SK-N-MC (cell line): Measurements from ENCODE around the gene FIS1.

Experiments used
- EZH2 ChIP-seq: fragments of 200-600 bp; sonication (generic); IDR thresholded peaks from one replicate; pipeline ENCODE4 v1.6.1; 2017; ENCODE audit warnings: antibody characterized with exemption
- POLR2AphosphoS5 ChIP-seq: IDR thresholded peaks from 2 replicates; pipeline ENCODE4 v1.6.1; 2012; ENCODE audit warnings: mild to moderate bottlenecking, low read depth, low read length, borderline replicate concordance

GRCh38 chr7:101288439-101288838 lies 43.6 kb upstream of the FIS1 start:
- no peak for TF ChIP-seq POLR2AphosphoS5
- no peak for TF ChIP-seq EZH2
